HepG2 (cell line): Measurements from ENCODE around the gene PARM1. TPM values are rescaled to one million over a fixed set of nuclear protein-coding genes. Genes with fewer than 3 reads are reported as not detected.

Source experiments
- ATAC-seq: fragments of 200-7000 bp; cut with Tn5 transposase; 3 replicates; pipeline ENCODE4 v1.9.1; 2020; ENCODE audit warnings: mild to moderate bottlenecking, moderate library complexity
- BruUV-seq: library from RNA; stranded (reverse); fragments of 400-500 nt; replicated peaks from 2 replicates; lab custom pipeline; 2021; lab: Mats Ljungman, UMichigan
- CTCF ChIA-PET: fragments of 300-600 bp; formaldehyde crosslinking; extraction: SDS; loops from one replicate; lab custom pipeline; 2021; ENCODE audit warnings: low total read pairs, inconsistent platforms, low intra/inter-chr PET ratio; lab: Yijun Ruan, JAX
- POLR2A ChIA-PET: fragments of 350-600 bp; sonication (Branson Sonifier 250); formaldehyde crosslinking; loops from one replicate; lab custom pipeline; 2020; ENCODE audit warnings: antibody characterized with exemption, inconsistent platforms; lab: Yijun Ruan, JAX
- DNase-seq: peaks from one replicate; pipeline ENCODE4 v3.0.0-alpha.2; 2015; ENCODE audit warnings: low spot score
- FAIRE-seq: peaks from 3 replicates; lab custom pipeline; 2011; peaks lifted over from hg19 to GRCh38; lab: Jason Lieb, UNC
- H2AFZ ChIP-seq: one replicate; pipeline ENCODE4 v1.6.1; 2011; ENCODE audit warnings: low read length, inconsistent platforms
- H3K27ac ChIP-seq: fragments of 300-600 bp; 3 replicates; pipeline ENCODE4 v1.8.0; 2011; ENCODE audit warnings: mixed run types, mild to moderate bottlenecking, mixed read lengths, low read length, inconsistent platforms; ENCODE audit not compliant: insufficient read depth; ENCODE audit errors: extremely low read length
- H3K27me3 ChIP-seq, 2 experiments: fragments of 200-600 bp in 1 of 2; 2 replicates in 1 of 2; 3 replicates in 1 of 2; pipeline versions ENCODE4 v1.6.0 to v1.8.0; 2011; ENCODE audit warnings: low read length in 2 of 2, mild to moderate bottlenecking in 2 of 2, moderate library complexity in 2 of 2, inconsistent platforms in 1 of 2; ENCODE audit not compliant: insufficient read depth in 2 of 2, control insufficient read depth in 1 of 2
- H3K36me3 ChIP-seq, 2 experiments: fragments of 200-600 bp in 1 of 2; replicated peaks in 1 of 2; 2 replicates in 1 of 2; 3 replicates in 1 of 2; pipeline versions ENCODE4 v1.5.1 to v1.8.0; 2011; ENCODE audit warnings: low read length in 2 of 2, inconsistent platforms in 1 of 2; ENCODE audit not compliant: insufficient read depth in 2 of 2, control insufficient read depth in 1 of 2
- H3K4me1 ChIP-seq: 2 replicates; pipeline ENCODE4 v1.5.1; 2012; ENCODE audit warnings: low read length, inconsistent platforms; ENCODE audit not compliant: insufficient read depth
- H3K4me2 ChIP-seq: 2 replicates; pipeline ENCODE4 v1.6.0; 2011; ENCODE audit warnings: low read depth, low read length, inconsistent platforms
- H3K4me3 ChIP-seq, 3 experiments: fragments of 200-600 bp in 1 of 3; sonication (generic), shearing (Covaris generic) in 1 of 3; replicated peaks in 1 of 3; 2 replicates each; pipeline ENCODE4 v1.5.1; 2011 to 2016; ENCODE audit warnings: low read length in 3 of 3, inconsistent platforms in 2 of 3, low read depth in 2 of 3, mild to moderate bottlenecking in 2 of 3, control low read depth in 1 of 3, mixed read lengths in 1 of 3; ENCODE audit not compliant: insufficient read depth in 1 of 3
- H3K79me2 ChIP-seq: one replicate; pipeline ENCODE4 v1.6.1; 2011; ENCODE audit warnings: low read length, inconsistent platforms; ENCODE audit not compliant: insufficient read depth
- H3K9ac ChIP-seq: 2 replicates; pipeline ENCODE4 v1.6.0; 2011; ENCODE audit warnings: mild to moderate bottlenecking, low read depth, low read length, inconsistent platforms; ENCODE audit not compliant: insufficient read depth
- H3K9me3 ChIP-seq: 2 replicates; pipeline ENCODE4 v1.5.1; 2012; ENCODE audit warnings: mild to moderate bottlenecking, low read length
- H4K20me1 ChIP-seq: 2 replicates; pipeline ENCODE4 v1.6.0; 2011; ENCODE audit warnings: inconsistent platforms, mild to moderate bottlenecking, low read length, moderate library complexity; ENCODE audit not compliant: insufficient read depth
- KLF13 ChIP-seq: sonication (generic); formaldehyde crosslinking; IDR thresholded peaks from 2 replicates; pipeline ENCODE4 v1.4.0; 2020; ENCODE audit warnings: mild to moderate bottlenecking, missing genetic modification reagents
- SNAPC5 ChIP-seq: sonication (generic); formaldehyde crosslinking; IDR thresholded peaks from 2 replicates; pipeline ENCODE4 v1.8.1; 2023; ENCODE audit warnings: mild to moderate bottlenecking, missing genetic modification reagents, borderline replicate concordance
- ZBTB14 ChIP-seq: sonication (generic); formaldehyde crosslinking; IDR thresholded peaks from 2 replicates; pipeline ENCODE4 v1.4.0; 2020; ENCODE audit warnings: missing genetic modification reagents
- ZNF276 ChIP-seq: sonication (generic); formaldehyde crosslinking; IDR thresholded peaks from 2 replicates; pipeline ENCODE4 v1.4.0; 2020; ENCODE audit warnings: mild to moderate bottlenecking, low read depth, missing genetic modification reagents
- ZNF329 ChIP-seq: sonication (generic); formaldehyde crosslinking; IDR thresholded peaks from 2 replicates; pipeline ENCODE4 v1.9.0; 2021; ENCODE audit warnings: low read depth, mild to moderate bottlenecking, missing genetic modification reagents
- ZNF768 ChIP-seq: sonication (generic); formaldehyde crosslinking; IDR thresholded peaks from 2 replicates; pipeline ENCODE4 v1.4.0; 2020; ENCODE audit warnings: missing genetic modification reagents
- ZNF776 ChIP-seq: sonication (generic); formaldehyde crosslinking; IDR thresholded peaks from 2 replicates; pipeline ENCODE4 v1.4.0; 2020; ENCODE audit warnings: mild to moderate bottlenecking, missing genetic modification reagents
- WGBS: methylation state at CpG from one replicate; pipeline ENCODE4 v1.1.6; 2017; ENCODE audit warnings: low lambda C conversion rate; 5-methylcytosine and 5-hydroxymethylcytosine counted together
- in situ Hi-C: cut with HindIII; loops from 2 replicates; pipeline ENCODE4 v1.10.0; 2017; ENCODE audit warnings: low pct_unique_long_range_greater_than_20kb; ENCODE audit not compliant: extremely low pct_ligation_motif_present
- intact Hi-C: fragments of 100-400 bp; cut with micrococcal nuclease; formaldehyde crosslinking; loops from one replicate; pipeline ENCODE4 v1.10.0; 2022; ENCODE audit not compliant: unreplicated experiment
- polyA plus RNA-seq, 8 experiments: library from polyadenylated mRNA; depleted of rRNA in 3 of 8; stranded (reverse) in 7 of 8; unstranded in 1 of 8; fragments of >200 nt; fragmentation: Illumina TruSeq in 4 of 8; extraction: Trizol in 4 of 8; gene quantifications; 2 replicates each; pipeline versions ENCODE4 v1.2.1 to v1.2.3, GENCODE V29; 2011 to 2016; ENCODE audit warnings: low read depth in 4 of 8, missing spikeins in 1 of 8, mixed read lengths in 1 of 8; ENCODE audit not compliant: insufficient read depth in 1 of 8
- total RNA-seq, 5 experiments: library from RNA; depleted of rRNA; stranded (reverse); fragments of >200 nt; fragmentation: Illumina TruSeq; extraction: Trizol; gene quantifications; 2 replicates each; pipeline ENCODE4 v1.2.3, GENCODE V29; 2016; ENCODE audit warnings: low read depth in 1 of 5
- TF ChIP-seq, protein P1 (sequence below): IDR thresholded peaks from 2 replicates; pipeline ENCODE4 v1.6.1; 2016; ENCODE audit warnings: mild to moderate bottlenecking, missing biosample characterization, missing genetic modification reagents

PARM1 gene
- total and polyA plus RNA-seq, 2 of the 13 experiments (the other 11 are each of a cell fraction or from before 2014, with no cell fraction given) = not detected

DNA sequence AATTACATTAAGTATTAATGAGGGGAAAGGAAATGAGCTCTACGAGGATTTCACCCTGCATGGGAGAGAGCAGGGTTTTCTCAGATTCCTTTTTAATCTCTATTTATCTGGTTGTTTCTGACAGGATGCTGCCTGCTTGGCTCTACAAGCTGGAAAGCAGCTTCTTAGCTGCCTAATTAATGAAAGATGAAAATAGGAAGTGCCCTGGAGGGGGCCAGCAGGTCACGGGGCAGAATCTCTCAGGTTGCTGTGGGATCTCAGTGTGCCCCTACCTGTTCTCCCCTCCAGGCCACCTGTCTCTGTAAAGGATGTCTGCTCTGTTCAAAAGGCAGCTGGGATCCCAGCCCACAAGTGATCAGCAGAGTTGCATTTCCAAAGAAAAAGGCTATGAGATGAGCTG, 113.7 kb downstream of the PARM1 start:
- Histone ChIP-seq H3K9ac (no peak overlapping the region), H3K36me3 (no peaks in the 10 kb centered on the region), H3K4me3 (no peak overlapping the region), H3K27ac (no peak overlapping the region), H3K27me3 (no peaks in the 10 kb centered on the region), H2AFZ (no peak overlapping the region), H3K4me1 (no peaks in the 10 kb centered on the region), H3K9me3 (no peaks in the 10 kb centered on the region), H4K20me1 (no peaks in the 10 kb centered on the region), H3K4me2 (no peak overlapping the region), H3K79me2 (no peaks in the 10 kb centered on the region)
- WGBS = 2% methylated on average over 2 of the region's 2 CpGs
- TF ChIP-seq, protein P1, sequence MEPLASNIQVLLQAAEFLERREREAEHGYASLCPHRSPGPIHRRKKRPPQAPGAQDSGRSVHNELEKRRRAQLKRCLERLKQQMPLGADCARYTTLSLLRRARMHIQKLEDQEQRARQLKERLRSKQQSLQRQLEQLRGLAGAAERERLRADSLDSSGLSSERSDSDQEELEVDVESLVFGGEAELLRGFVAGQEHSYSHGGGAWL (CRISPR knock-in tag) = no peak
- TF ChIP-seq ZNF776 (CRISPR knock-in tag) = no peak
- ChIA-PET POLR2A (no interaction called here), CTCF (no interaction called here)
- no TSS peak for BruUV-seq
- ATAC-seq = no peak
- intact Hi-C loops = no loop called here
- no peak for DNase-seq
- in situ Hi-C loops = no loop called here
- no peak for FAIRE-seq

DNA sequence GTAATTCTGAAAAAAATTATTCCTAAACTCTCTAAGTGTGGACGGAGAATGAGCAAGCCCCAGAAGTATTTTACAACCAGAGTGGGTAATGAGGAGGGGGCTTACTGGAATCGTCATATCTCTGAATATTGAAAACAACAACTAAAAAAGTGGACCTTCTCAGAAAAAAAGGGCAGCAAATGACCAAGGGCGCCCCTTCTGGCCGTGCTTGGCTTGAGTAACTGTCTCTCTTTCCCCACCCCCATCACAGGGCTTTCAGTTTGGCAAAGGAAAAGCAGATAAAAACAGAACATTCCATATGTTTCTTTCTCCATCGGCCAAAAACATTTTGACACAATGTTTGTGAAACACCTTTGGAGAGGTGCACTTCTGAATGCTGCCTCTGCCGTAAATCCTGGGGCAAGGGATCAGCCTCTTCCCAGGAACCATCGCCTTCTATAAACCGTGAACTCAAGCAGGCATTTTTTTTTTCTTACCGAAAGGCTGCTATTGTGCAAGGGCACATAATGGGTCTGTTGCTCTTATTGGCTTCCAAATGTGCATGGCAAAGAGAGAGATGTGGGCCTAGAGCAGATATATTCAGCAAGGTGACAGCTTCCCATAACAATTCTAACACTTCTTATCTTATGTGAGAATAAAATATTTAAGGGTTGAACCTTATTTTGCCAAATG, 115.4 kb downstream of the PARM1 start:
- Histone ChIP-seq H2AFZ (no peak overlapping the region), H4K20me1 (no peaks in the 10 kb centered on the region), H3K36me3 (no peaks in the 10 kb centered on the region), H3K27me3 (no peaks in the 10 kb centered on the region), H3K4me3 (no peak overlapping the region), H3K27ac (no peak overlapping the region)
- DNase-seq = no peak
- ChIA-PET POLR2A (no interaction called here), CTCF (no interaction called here)
- FAIRE-seq = no peak
- in situ Hi-C loops = no loop called here
- TF ChIP-seq SNAPC5 (CRISPR knock-in tag) (no peak), ZNF276 (CRISPR knock-in tag) (no peak), ZNF768 (CRISPR knock-in tag) (no peak), ZBTB14 (CRISPR knock-in tag) (no peak), KLF13 (CRISPR knock-in tag) (no peak), ZNF329 (CRISPR knock-in tag) (no peak)
- TF ChIP-seq, all 625 proteins: peak for 0
- intact Hi-C loops = no loop called here
- Histone ChIP-seq H3K4me1 (no peaks in the 10 kb centered on the region), H3K9me3 (no peaks in the 10 kb centered on the region), H3K9ac (no peak overlapping the region), H3K79me2 (no peaks in the 10 kb centered on the region), H3K4me2 (no peak overlapping the region)
- ATAC-seq = peak; percentile 40; the same call in 1 of the 3 replicates
- 12% methylated on average over 9 of the region's 9 CpGs for WGBS
- no TSS peak for BruUV-seq
